ENCODE measurements around the gene DRAXIN. TPM values are rescaled to one million over a fixed set of nuclear protein-coding genes. Genes with fewer than 3 reads are reported as not detected.
A peak's percentile ranks its signal among the peaks of the same experiment; 100 is the strongest.

DRAXIN gene
- total RNA-seq, 2 experiments from 2014 or later = 0.02 to 0.04 TPM

DNA sequence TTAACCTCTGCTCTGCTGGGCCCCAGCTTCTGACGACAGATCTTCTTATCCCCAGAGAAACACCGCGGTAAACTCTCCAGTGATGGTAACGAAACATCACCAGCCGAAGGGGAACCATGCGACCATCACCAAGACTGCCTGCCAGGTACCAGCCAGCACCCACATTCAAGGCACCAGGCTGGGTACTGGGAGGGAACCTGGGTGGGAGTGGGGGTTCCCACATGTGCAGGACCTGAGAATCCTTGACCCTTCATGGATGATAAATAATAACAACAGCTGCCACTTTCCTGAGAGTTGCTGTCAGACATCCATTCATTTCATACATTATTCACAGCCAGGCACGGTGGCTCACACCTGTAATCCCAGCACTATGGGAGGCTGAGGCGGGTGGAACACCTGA lies 20.8 kb downstream of the DRAXIN start:
- H3K36me3 Mint-ChIP-seq (ENCODE audit: low read depth) = no peaks in the 10 kb centered on the region
- ChIA-PET POLR2A (no interaction called here), CTCF (no interaction called here)
- intact Hi-C loops (cut with DNase I, micrococcal nuclease) = no loop called here
- no peak overlapping the region for H3K27ac Mint-ChIP-seq
- H3K4me3 Mint-ChIP-seq = no peak overlapping the region
- H3K9me3 Mint-ChIP-seq (ENCODE audit: low read depth) = no peaks in the 10 kb centered on the region
- H3K27me3 Mint-ChIP-seq = no peaks in the 10 kb centered on the region
- no peaks in the 10 kb centered on the region for H3K4me1 Mint-ChIP-seq
- ATAC-seq (no peak), DNase-seq (no peak)

DNA sequence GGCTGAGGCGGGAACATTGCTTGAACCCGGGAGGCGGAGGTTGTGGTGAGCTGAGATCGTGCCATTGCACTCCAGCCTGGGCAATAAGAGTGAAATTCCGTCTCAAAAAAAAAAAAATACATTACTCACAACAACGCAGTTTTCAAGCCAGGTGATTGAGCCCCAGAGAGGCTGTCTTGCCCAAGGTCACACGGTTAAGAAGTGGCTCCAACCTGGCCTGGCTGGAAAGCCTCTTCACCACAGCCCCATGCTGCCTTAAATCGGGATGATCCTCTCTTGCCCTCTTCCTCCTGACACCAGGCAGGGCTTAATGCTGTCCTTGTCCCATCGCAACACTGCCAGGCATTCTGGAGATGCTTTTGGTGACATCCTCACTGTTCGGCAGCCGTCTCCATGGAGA lies 21.6 kb downstream of the DRAXIN start:
- intact Hi-C loops (cut with DNase I, micrococcal nuclease) = no loop called here
- CTCF ChIA-PET = no interaction called here
- no peak for ATAC-seq

DNA sequence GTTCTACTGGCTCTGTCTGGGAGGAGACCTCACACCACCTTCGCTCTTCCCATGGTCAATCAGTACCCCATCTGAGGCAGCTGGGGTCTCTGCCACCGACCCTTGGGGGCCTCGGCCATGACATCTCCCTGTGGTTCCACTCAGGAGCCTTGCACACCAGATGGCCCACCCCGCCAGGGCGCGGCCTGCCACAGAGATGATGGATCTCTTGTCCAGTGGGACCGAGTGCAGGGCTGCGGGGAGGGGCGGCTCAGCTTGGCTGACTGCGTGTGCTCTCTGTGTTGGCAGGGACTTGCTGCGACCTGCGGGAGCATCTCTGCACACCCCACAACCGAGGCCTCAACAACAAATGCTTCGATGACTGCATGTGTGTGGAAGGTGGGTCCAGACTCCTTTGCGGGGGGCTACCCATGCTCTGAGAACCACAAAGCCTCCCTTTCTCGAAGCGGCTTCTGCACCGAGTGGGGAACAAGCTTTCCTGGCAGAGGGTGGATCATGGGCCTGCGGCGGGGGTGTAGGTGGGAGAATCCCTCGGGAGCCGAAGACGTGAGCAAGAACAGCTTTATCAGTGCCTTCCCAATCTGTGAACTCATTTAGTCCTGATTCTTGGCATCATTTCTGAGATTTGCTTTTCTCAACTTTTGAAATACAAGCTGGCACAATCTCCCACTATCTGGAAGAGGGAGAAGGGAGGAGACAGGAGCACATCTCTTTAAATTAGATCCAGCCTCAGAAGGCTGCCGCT lies 23.5 kb downstream of the DRAXIN start:
- Mint-ChIP-seq H3K36me3 (ENCODE audit: low read depth) (no peaks in the 10 kb centered on the region), H3K4me3 (no peak overlapping the region), H3K27ac (no peak overlapping the region), H3K9me3 (ENCODE audit: low read depth) (no peaks in the 10 kb centered on the region), H3K27me3 (no peaks in the 10 kb centered on the region), H3K4me1 (peaks cover 12% of the 10 kb centered on the region)
- no peak for ATAC-seq
- no peak for DNase-seq
- POLR2A ChIA-PET = no interaction called here
- CTCF ChIA-PET = interaction anchor here (0.7 to 1.1 kb wide), 3 partner anchors 22 to 399 kb away, joined by 3 read pairs; no protein-coding TSS in a partner anchor
- intact Hi-C loops (cut with DNase I, micrococcal nuclease) = loop anchor here in 1 of 2 experiments (5.0 kb wide), 2 partner anchors 378 to 678 kb away; no protein-coding TSS in a partner anchor

More for the DNA sequence above, 21.6 kb downstream of the DRAXIN start:
- Mint-ChIP-seq H3K4me1 (no peaks in the 10 kb centered on the region), H3K9me3 (ENCODE audit: low read depth) (no peaks in the 10 kb centered on the region), H3K36me3 (ENCODE audit: low read depth) (no peaks in the 10 kb centered on the region), H3K4me3 (no peak overlapping the region), H3K27ac (no peak overlapping the region), H3K27me3 (no peaks in the 10 kb centered on the region)
- POLR2A ChIA-PET = interaction anchor here (0.7 kb wide), 1 partner anchor 1270 kb away, joined by 3 read pairs; no protein-coding TSS in a partner anchor
- DNase-seq = no peak

DNA sequence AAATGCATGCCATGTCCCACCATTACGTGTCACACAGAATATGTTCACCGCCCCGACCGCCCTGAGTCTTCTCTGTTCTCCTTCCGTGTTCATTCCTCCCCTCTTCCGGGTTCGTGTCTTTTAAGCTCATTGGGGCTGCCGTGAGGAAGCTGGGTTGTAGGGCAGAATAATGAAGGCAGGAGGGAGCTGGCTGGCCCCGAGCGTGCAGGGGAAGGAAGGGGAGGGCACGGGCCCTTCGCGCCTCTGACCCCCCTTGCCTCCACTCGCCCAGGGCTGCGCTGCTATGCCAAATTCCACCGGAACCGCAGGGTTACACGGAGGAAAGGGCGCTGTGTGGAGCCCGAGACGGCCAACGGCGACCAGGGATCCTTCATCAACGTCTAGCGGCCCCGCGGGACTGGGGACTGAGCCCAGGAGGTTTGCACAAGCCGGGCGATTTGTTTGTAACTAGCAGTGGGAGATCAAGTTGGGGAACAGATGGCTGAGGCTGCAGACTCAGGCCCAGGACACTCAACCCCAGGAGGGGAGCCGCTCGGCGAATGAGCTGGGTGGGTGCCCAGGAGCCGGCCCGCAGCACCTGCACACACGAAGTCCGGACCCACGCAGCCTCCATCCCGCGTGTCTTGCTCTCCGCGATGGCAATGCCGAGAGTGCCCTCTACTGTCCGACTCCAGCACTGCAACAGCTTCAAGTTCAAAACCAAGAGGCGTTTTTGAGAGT lies 28.0 kb downstream of the DRAXIN start:
- DNase-seq = peak; percentile 91
- no peaks in the 10 kb centered on the region for H3K27me3 Mint-ChIP-seq
- POLR2A ChIA-PET = interaction anchor here (0.5 to 1.6 kb wide), 7 partner anchors 12 to 661 kb away, joined by 3 to 8 read pairs (median 4); partner anchors contain the start of genes FBXO6 and MAD2L2
- H3K4me1 Mint-ChIP-seq = peaks cover 13% of the 10 kb centered on the region
- H3K27ac Mint-ChIP-seq = peak overlapping the region; percentile 71
- CTCF ChIA-PET = interaction anchor here (0.5 to 3.0 kb wide), 28 partner anchors 9 to 1221 kb away, joined by 3 to 34 read pairs (median 4); partner anchors contain the start of genes AGTRAP, CLCN6, FBXO2 and FBXO6
- H3K36me3 Mint-ChIP-seq (ENCODE audit: low read depth) = no peaks in the 10 kb centered on the region
- no peaks in the 10 kb centered on the region for H3K9me3 Mint-ChIP-seq (ENCODE audit: low read depth)
- peak overlapping the region; percentile 70 for H3K4me3 Mint-ChIP-seq
- ATAC-seq = peak; percentile 85
- intact Hi-C loops (cut with DNase I, micrococcal nuclease) = loop anchor here (1.0 to 5.0 kb wide), 7 partner anchors 38 to 682 kb away; partner anchors contain the start of genes FBXO6 (in 2 of the 2), DISP3 (in 1 of the 2), FBXO2 (in 1 of the 2) and FBXO44 (in 1 of the 2)

DNA sequence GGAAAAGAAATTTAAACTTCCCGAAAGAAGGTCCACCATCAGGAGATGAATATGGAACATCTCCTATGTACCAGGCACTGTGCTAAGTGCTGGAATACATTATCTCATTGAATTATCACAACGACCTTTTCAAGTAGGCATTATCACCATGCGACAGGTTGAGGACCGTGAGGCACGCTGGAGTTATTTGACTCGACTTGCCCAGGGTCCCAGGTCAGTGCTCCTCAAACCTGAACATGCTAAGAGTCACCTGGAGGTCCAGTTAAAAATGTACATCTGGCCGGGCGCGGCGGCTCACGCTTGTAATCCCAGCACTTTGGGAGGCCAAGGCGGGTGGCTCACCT lies 28.5 kb downstream of the DRAXIN start:
- Mint-ChIP-seq H3K27me3 (no peaks in the 10 kb centered on the region), H3K27ac (peak overlapping the region; percentile 71), H3K36me3 (ENCODE audit: low read depth) (no peaks in the 10 kb centered on the region), H3K4me1 (peaks cover 13% of the 10 kb centered on the region), H3K9me3 (ENCODE audit: low read depth) (no peaks in the 10 kb centered on the region), H3K4me3 (peak overlapping the region; percentile 70)
- no peak for ATAC-seq
- DNase-seq = no peak
- CTCF ChIA-PET = interaction anchor here (0.5 to 3.0 kb wide), 22 partner anchors 10 to 989 kb away, joined by 3 to 34 read pairs (median 4); partner anchors contain the start of genes AGTRAP, CLCN6, FBXO2 and FBXO6
- intact Hi-C loops (cut with DNase I, micrococcal nuclease) = no loop called here
- POLR2A ChIA-PET = interaction anchor here (0.5 to 1.6 kb wide), 6 partner anchors 11 to 501 kb away, joined by 3 to 8 read pairs (median 4); partner anchors contain the start of genes FBXO6 and MAD2L2

DNA sequence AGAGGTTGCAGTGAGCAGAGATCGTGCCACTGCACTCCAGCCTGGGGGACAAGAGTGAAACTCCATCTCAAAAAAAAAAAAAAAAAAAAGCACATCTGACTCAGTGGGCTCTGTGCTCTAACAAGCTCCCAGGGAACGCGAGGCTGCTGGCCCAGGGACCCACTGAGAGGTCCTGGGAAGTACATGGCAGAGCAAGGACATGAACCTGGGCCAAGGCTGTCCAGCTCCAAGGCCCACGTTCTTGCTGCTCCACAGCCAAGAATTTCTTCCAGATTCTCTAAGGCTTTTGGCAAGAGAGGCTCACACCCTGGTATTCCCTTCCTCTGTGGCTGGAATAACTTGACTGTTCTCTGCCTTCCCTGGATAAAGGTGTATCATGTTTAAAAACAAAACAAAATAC lies 29.0 kb downstream of the DRAXIN start:
- no peaks in the 10 kb centered on the region for H3K36me3 Mint-ChIP-seq (ENCODE audit: low read depth)
- intact Hi-C loops (cut with DNase I, micrococcal nuclease) = no loop called here
- ChIA-PET POLR2A (no interaction called here), CTCF (interaction anchor here (0.6 to 3.0 kb wide), 8 partner anchors 11 to 382 kb away, joined by 3 to 34 read pairs (median 17); partner anchors contain the start of genes AGTRAP, FBXO2, FBXO6 and MAD2L2)
- H3K9me3 Mint-ChIP-seq (ENCODE audit: low read depth) = no peaks in the 10 kb centered on the region
- ATAC-seq (no peak), DNase-seq (no peak)
- H3K27me3 Mint-ChIP-seq = no peaks in the 10 kb centered on the region
- H3K27ac Mint-ChIP-seq = no peak overlapping the region
- H3K4me1 Mint-ChIP-seq = peaks cover 17% of the 10 kb centered on the region
- H3K4me3 Mint-ChIP-seq = no peak overlapping the region

DNA sequence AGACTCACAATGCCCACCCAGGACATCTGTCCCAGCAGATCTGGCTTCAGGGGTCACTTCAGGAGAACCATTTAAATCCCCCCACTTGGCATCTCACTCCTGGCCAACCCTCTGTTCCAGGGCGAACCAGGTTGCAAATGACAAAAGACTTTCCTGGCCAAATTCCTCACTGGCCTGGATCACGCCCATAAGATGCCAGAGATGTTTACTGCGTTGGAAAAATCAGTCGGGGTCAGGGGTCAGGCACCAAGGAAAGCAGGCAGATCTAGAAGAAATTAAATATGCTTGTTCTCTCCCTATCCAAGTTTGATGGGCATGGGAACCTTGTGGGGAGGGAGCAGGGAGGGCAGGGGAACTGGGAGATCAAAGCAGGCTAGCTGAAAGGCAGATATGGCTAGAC lies 29.8 kb downstream of the DRAXIN start:
- Mint-ChIP-seq H3K27ac (no peak overlapping the region), H3K4me1 (peaks cover 21% of the 10 kb centered on the region), H3K9me3 (ENCODE audit: low read depth) (no peaks in the 10 kb centered on the region), H3K36me3 (ENCODE audit: low read depth) (no peaks in the 10 kb centered on the region), H3K27me3 (no peaks in the 10 kb centered on the region), H3K4me3 (no peak overlapping the region)
- CTCF ChIA-PET = interaction anchor here (2.7 to 3.0 kb wide), 3 partner anchors 10 to 69 kb away, joined by 6 to 34 read pairs (median 20); partner anchors contain the start of genes FBXO2 and FBXO6
- no peak for DNase-seq
- intact Hi-C loops (cut with DNase I, micrococcal nuclease) = no loop called here
- ATAC-seq = no peak
- POLR2A ChIA-PET = no interaction called here

DNA sequence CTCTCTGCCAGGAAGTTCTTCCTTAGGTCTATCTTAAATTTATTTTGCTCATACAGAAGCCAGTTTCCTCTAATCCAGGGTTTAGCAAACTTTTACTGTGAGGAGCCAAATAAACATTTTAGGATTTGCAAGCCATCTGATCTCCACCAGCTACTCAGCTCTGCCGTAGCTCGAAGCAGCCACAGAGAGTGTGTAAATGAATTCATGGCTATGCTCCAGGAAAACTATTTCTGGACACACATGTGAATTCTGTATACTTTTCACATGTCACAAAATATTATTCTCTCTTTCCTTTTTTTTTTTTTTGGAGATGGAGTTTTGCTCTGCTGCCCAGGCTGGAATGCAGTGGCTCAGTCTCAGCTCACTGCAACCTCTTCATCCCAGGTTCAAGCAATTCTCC lies 31.0 kb downstream of the DRAXIN start:
- Mint-ChIP-seq H3K27ac (no peak overlapping the region), H3K4me3 (no peak overlapping the region), H3K9me3 (ENCODE audit: low read depth) (no peaks in the 10 kb centered on the region), H3K4me1 (peaks cover 21% of the 10 kb centered on the region), H3K27me3 (no peaks in the 10 kb centered on the region), H3K36me3 (ENCODE audit: low read depth) (no peaks in the 10 kb centered on the region)
- POLR2A ChIA-PET = no interaction called here
- DNase-seq (no peak), ATAC-seq (no peak)
- intact Hi-C loops (cut with DNase I, micrococcal nuclease) = no loop called here
- CTCF ChIA-PET = interaction anchor here (0.6 to 2.7 kb wide), 3 partner anchors 15 to 59 kb away, joined by 3 to 6 read pairs (median 4); partner anchors contain the start of gene FBXO6

DNA sequence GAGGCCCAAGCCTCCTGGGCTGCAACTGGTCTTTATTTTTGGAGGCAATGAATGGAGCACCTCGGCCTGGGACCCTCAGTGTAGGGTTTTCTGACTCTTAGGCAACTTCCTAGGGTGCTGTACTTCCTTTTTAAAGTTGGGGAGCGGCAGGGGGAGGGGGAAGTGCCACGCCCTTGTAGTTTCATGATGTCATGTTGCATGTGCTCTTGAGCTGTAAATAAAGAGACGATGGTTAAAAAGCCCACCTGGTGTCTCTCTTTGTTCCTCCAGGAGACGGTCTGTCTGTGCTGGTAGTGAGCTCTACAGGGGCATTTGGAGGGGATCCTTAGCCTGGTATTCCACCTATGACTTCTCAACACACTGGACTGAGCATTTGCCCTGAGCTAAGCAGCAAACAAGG lies 34.1 kb downstream of the DRAXIN start:
- H3K4me3 Mint-ChIP-seq = no peak overlapping the region
- ChIA-PET CTCF (interaction anchor here (1.0 to 1.2 kb wide), 3 partner anchors 12 to 579 kb away, joined by 3 to 6 read pairs (median 4); partner anchors contain the start of gene FBXO6), POLR2A (no interaction called here)
- no peaks in the 10 kb centered on the region for H3K9me3 Mint-ChIP-seq (ENCODE audit: low read depth)
- no peaks in the 10 kb centered on the region for H3K27me3 Mint-ChIP-seq
- intact Hi-C loops (cut with DNase I, micrococcal nuclease) = no loop called here
- H3K4me1 Mint-ChIP-seq = peaks cover 24% of the 10 kb centered on the region
- ATAC-seq (no peak), DNase-seq (no peak)
- H3K27ac Mint-ChIP-seq = no peak overlapping the region
- H3K36me3 Mint-ChIP-seq (ENCODE audit: low read depth) = no peaks in the 10 kb centered on the region

DNA sequence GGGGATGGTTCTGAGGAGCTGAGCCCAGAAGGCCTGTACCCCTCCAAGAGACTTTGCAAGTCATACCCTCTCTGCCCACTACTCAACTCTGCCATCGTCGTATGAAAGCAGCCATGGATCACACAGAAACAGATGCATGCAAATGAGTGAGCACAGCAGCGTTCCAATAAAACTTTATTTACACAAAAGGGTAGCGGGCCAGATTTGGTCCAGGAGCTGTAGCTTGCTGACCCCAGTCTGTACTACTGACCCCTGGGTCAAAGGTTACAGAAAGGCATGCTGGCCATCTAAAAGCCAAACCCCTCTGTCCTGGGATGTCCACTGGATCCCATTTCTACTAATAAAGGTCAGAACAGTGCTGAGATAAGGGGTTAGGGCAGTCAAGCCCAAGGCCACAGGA lies 35.6 kb downstream of the DRAXIN start:
- POLR2A ChIA-PET = no interaction called here
- CTCF ChIA-PET = no interaction called here
- Mint-ChIP-seq H3K36me3 (ENCODE audit: low read depth) (no peaks in the 10 kb centered on the region), H3K4me3 (no peak overlapping the region), H3K27me3 (no peaks in the 10 kb centered on the region), H3K4me1 (peaks cover 38% of the 10 kb centered on the region), H3K9me3 (ENCODE audit: low read depth) (no peaks in the 10 kb centered on the region), H3K27ac (no peak overlapping the region)
- ATAC-seq (no peak), DNase-seq (no peak)
- intact Hi-C loops (cut with DNase I, micrococcal nuclease) = no loop called here

DNA sequence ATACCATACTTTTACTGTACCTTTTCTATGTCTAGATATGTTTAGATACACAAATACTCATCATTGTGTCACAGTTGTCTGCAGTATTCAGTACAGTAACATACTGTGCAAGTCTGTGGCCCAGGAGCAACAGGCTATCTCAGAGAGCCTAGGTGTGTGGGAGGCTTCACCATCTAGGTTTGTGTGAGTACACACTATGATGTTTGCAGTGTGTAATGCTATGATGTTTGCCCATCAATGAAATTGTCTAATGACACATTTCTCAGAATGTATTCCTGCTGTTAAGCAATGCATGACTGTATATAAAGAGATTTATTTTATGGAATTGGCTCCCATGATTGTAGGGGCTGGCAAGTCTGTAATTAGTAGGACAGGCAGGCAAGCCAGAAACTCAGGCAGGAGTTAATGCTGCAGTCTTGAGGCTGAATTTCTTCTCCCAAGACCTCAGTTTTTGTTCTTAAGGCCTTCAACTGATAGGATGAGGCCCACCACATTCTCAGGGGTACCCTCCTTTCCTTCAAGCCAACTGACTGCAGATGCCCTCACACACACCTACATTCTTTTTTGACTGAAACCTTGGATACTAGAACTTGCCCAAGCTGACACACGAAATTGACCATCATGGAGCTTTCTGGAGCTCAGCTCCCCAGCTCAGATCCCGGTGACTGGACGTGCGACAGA lies 36.8 kb downstream of the DRAXIN start:
- Mint-ChIP-seq H3K4me1 (peaks cover 47% of the 10 kb centered on the region), H3K27me3 (no peaks in the 10 kb centered on the region), H3K9me3 (ENCODE audit: low read depth) (no peaks in the 10 kb centered on the region), H3K36me3 (ENCODE audit: low read depth) (no peaks in the 10 kb centered on the region), H3K27ac (no peak overlapping the region), H3K4me3 (no peak overlapping the region)
- ChIA-PET CTCF (interaction anchor here (0.6 kb wide), 1 partner anchor 80 kb away, joined by 3 read pairs; no protein-coding TSS in a partner anchor), POLR2A (no interaction called here)
- intact Hi-C loops (cut with DNase I, micrococcal nuclease) = no loop called here
- no peak for DNase-seq
- no peak for ATAC-seq

Measured in activated CD4-positive, alpha-beta T cell treated with anti-CD3 and anti-CD28 coated beads for 36 hours (primary cell).